ENCODE measurements around the gene PC.

PC gene

DNA sequence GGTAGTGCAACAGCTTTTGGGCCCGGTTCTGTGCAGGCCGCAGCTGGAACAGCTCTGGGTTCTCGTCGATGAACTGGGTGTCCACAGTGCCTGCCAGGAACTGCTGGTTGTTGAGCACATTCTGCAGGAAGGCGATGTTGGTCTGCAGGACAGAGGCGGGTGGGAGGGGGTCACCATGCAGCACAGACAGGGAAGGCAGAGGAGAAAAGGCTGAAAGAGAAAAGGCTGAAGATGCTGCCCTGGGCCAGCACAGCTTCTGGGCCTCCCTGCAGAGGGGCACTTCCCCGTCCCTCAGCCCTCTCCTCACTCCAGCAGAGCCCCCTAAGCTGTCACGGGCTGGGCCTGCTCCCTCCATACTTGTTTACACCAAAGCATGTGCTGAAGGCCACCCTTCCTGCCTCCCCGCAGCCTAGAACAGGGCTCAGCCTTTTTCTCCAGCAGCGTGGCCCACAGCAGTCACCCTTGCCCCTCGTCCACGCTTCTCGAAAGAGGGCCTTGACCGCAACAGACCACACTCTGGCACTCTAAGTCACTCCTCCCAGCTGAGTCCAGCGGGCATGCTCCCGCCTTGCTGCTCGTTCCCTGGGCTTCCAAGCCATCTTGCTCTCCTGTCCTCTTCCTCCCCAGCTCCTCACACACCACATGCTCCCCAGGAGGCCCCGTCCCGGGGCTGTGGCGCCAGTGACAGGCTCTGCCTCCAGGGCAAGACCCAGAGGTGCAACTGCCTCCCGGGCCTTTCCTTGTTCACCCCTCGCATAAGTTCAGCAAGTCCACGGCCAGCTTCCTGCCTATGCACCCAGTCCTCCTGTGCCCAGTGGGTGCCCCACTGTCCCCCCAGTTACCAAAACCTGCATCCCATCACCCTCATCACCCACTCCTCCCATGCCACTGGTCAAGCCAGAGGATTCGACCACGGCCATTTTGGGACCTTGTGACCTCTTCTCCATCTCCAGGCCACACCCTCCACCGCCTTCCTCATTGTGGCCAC is 104.6 kb downstream of the PC start:
- no peak for DNase-seq

DNA sequence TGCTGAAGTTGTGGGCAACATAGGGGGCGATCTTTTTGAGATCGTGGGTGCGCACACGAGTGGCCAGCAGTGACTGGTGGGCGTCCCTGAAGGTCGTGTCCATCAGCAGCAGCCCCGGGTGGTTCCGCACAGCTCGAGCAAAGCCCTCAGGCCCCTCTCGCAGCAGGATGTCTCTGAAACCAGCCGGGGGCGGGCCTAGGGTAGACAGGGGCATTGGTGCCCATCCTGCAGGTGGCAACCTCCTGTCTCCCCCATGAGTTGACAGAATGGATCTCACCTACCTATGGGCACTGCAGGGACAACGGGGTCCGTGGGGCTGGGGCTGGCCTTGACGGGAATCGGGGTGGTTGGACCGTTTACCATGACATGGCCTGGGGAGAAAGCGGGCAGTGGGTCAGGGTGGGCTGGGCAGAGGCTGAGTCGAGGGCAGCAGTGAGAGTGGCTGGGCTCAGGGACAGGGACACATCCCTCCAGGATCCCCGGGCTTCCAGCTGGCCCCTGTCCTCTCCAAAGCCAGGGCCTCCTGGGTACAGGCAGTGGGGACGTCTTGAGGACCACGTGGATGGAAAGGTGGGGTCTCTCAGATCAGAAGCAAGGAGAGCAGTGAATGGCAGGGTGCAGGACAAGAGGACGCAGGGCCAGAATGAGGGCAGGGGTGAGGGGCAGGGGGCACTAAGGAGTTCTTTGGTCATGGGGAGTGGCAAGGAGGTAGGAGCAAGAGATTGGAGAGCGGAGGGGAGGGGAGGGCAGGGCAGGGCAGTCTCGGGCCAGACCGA is 105.5 kb downstream of the PC start:
- no peak for DNase-seq

DNA sequence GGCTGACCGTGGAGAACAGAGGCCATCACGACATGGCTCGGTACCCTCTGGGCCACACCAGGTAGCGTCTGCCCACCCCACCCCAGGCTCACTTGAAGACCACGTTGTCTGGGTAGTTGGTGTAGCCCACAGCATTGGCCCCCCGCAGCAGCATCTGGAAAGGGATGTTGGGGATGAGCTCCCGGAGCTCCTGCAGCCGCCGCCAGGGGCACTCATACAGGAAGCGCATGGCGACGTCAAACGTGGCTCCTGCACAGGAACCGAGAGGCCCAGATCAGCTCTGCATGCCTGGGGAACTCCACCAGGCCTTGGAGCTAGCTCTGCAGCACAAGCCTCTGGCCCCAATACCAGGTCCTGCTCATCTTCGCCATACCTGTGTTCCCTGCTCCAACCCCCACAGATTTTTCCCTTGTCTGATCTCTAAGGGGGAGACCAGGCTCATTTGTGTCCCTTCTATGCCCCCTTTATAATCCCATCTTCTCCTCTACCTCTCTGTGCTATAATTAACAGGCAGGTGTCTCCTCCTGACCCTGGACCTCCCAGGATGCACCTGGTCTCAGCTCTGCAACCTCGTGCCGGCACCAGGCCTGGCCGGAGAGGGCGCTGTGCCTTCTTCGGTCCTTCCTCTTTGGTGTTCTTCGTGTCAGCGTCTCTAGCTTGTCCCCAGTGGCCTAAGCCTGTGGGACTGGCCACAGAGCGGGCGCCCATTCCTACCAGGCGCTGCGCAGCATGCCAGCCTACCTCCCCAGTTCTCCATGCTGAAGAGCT is 106.3 kb downstream of the PC start:
- DNase-seq = no peak

DNA sequence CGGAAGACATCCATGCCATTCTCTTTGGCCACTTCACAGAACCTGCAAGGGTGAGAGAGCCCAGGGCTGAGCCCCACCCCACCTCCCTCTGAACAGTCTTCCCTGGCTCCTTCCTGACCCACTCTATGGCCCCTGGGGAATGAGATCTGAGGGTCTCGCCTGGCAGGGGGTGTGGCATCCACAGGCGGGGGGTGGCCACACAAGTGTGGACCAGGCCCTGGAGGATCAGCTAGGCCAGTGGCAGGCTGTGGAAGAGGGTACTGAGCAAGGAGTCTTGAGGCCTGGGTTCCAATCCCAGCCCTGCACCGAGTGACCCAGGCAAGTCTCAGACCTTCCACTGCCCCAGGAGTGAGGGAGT is 107.0 kb downstream of the PC start:
- DNase-seq = no peak

DNA sequence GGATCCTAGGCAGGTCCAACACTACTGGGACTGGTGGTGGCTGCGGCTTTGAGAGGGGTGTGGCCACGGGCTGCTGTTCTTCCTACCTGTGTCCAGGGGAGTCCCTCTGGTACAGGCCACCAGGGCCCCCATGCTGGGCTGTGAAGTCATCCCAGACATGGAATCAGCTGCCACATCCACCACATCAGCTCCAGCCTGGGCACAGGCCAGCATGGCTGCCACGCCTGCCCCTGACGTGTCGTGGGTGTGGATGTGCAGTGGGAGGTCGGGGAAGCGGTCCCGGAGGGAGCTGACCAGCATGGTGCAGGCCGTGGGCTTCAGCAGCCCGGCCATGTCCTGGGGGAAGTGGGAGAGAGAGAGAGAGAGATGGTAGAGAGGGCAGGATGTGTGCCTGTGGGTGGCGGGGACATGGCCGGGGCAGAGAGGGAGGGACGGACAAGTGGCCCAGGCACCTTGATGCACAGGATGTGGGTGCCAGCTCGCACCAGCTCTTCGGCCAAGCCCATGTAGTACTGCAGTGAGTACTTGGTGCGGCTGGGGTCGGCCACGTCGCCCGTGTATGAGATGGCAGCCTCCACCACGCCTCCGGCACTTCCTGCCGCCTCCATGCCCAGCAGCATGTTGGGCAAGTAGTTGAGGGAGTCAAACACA is 107.5 kb downstream of the PC start:
- no peak for DNase-seq

DNA sequence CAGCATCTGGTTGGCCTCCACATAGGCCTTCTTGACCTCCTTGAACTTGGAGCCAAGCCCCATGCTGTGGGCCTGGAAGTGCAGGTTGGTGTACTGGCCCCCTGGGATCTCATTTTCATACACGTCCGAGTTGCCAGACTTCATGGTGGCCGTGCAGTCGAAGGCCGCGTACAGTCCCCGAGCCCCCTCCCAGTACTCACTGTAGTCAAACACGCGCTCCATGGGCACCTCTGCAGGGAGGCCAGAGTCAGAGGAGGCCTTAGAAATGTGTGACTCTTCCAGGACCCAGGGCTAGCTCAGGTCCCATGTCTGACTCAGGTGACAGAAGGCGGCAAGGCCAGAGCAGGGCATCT is 108.0 kb downstream of the PC start:
- no peak for DNase-seq

DNA sequence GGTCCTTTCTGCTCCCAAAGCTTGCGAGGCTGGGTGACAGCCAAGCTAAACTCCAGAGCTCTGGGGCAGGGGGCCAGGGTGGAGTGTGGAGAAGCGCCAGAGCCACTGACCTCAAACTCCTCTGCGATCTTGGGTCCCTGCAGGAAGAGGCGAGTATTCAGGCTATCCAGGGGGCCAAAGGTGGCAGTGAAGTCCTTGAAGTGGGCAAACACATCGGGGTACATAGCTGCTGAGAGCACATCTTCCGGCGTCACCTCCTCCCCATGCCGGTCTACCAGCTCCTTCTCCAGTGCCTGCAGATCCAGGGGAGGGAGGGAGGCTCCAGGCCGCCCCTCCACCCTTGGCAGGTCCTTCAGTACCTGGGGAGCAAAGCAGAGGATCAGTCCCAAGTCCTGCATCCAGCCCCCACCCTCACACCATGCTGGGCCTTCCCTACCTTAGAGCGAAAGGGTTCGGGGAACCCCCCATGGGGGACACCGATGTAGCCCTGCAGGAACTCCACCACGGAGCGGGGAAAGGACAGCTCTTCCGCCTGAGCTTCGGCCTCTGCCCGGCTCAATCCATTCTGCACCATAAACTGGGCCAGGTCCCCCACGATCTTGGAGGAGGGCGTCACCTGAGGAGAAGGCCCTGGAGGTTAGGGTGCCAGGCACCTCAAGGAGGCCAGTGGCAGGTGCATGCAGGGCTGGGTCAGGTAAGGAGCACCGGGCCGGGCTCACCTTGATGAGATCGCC is 108.5 kb downstream of the PC start:
- no peak for DNase-seq

DNA sequence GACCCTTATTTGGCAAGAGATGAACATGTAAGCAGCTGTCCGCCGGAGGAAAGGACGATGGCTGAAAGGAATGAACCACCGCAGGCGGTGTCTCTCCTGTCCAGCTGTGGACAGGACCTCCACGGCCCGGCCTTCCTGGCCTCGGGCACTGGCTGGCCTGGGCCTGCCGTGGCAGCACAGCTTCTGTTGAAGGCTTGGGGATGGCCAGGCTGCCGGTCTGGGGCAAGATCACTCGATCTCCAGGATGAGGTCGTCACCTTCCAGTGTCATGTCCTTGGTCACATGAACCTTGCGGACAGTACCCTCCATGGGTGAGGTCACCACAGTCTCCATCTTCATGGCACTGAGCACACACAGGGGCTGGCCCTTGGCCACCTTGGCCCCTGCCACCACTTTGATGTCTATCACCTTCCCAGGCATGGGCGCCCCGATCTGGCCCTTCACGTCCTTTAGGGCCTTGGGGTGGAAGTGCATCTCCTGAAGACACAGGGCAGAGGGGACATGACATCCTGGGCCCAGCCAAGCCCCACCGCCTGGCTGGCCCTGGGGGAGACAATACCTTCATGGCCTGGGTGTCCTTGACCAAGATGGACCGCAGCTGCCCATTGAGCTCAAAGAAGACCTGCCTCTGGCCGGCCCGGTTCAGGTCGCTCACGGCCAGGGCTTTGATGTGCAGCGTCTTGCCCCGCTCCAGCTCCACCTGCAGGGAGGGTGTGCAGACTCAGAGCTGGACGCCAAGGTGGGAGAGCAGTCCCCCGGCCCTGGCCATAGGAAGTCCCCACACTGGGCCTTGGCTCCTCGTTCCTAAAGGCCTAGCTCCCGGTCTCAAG is 109.3 kb downstream of the PC start:
- no peak for DNase-seq

DNA sequence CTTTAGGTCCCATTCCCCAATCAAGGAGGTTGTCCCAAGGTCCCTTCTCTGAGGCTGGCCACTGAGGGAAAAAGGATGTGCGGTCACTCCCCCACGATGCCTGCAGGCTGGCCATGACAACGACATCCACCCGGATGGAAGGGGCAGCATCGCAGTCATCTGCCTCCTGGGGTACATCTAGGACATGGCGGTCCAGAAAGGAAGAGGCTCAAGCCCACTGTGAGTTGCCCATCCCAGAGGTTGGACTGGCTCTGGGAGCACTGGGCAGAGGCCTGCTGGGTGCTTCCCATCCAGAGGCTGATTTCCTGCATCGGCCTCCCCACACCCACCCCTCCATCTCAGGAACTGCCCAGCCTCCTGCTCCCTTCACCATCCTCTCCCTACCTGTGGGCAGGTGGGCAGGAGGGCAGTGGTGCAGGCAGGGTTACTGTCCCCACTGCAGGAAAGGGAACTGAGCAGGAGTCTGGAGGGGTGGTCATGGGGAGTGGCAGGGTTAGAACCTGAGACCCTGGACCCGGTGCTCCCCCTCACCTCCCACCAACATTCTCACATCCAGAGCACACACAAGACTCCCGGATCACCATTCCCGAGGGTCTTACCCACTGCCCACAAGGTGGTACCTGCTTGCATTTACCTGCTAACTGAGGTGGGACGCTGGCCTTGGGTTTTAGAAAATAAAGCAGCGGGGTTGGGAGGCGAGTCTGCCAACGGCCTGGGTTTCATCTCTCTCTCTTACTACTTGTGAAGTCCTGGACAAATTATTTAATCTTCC is 110.5 kb downstream of the PC start:
- no peak for DNase-seq

DNA sequence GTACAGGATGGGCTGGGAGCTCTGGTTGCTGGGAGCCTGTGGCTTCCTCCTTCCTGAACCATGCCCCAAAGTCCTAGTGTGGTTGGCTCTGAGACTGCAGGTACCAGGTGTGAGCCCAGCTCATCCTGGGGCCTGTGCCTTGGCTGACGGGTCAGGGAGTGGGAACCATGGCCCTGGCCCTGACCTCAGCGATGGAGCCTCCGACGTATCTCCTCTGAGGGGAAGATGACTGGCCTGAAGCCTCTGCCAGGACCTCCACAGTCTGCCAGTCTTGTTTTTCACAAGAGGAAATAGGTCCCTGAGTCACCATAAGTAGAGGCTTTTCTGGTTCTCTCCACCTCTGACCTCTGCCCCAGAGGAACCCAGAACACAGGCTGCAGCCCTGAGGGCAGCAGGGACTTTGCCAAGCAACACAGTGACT is 111.5 kb downstream of the PC start:
- no peak for DNase-seq

DNA sequence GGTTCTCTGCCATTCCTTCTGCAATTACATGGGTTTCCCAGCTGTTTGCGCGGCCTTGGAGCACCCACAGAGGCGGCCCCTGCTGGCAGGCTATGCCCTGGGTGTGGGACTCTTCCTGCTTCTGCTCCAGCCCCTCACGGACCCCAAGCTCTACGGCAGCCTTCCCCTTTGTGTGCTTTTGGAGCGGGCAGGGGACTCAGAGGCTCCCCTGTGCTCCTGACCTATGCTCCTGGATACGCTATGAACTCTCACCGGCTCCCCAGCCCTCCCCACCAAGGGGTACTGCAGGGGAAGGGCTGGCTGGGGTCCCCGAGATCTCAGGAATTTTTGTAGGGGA is 112.3 kb downstream of the PC start:
- no peak for DNase-seq

DNA sequence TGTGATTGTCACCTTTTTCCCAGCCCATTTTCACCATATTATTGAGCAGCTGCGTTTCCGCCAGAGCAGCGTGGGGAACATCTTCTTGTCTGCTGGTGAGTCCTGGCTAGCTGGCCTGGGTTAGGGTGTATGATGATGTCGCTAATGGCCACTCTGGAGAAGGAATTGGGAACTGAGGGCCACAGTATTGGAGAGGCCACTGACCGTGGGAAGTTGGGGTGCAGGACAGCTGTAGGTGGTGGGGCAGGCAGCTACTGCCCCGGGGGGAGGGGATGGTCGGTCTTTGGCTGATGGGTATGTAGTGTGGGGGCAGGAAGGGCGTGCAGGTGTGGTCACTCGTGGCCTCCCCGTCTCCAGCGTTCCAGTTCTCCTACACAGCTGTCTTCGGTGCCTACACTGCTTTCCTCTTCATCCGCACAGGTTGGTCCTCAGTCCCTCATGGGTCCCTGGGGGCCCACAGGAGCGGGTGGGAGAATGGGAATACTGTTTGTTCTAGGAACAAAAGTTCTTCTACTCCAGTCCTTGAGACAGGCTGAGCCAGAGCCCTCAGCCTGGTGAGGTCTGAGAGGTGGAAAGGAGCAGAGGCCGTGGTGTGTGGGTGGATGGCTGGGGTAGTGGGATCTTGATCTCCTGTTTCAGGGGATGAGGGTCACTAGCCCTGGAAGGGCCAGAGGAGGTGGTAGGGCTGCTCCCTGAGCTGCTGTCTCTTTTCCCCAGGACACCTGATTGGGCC is 112.9 kb downstream of the PC start:
- DNase-seq = no peak

DNA sequence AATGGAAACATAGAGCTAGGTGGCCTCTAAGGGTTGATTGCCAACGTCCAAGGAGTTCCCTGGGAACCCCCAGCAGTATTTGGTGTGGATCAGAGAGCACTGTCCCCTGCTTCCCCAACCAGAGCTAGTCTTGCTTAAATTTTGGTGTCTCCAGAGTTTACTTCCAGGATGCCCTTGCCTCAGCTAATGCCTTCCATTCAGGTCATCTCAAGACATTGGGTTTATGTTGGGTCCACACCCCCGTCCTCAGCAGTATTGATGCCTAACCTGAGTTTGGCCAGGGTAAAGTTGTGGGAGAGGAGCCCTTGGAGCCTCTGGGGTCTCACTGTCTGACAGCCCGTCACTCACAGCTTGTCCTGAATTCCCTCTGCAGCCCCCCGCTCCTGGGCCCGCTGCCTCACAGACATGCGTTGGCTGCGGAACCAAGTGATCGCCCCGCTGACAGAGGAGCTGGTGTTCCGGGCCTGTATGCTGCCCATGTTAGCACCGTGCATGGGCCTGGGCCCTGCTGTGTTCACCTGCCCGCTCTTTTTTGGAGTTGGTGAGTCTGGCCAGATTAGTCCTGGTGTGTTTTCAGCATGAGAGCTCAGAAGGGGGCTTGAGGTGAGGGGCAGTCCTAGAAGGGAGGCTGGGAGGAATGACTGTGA is 113.6 kb downstream of the PC start:
- DNase-seq = no peak

DNA sequence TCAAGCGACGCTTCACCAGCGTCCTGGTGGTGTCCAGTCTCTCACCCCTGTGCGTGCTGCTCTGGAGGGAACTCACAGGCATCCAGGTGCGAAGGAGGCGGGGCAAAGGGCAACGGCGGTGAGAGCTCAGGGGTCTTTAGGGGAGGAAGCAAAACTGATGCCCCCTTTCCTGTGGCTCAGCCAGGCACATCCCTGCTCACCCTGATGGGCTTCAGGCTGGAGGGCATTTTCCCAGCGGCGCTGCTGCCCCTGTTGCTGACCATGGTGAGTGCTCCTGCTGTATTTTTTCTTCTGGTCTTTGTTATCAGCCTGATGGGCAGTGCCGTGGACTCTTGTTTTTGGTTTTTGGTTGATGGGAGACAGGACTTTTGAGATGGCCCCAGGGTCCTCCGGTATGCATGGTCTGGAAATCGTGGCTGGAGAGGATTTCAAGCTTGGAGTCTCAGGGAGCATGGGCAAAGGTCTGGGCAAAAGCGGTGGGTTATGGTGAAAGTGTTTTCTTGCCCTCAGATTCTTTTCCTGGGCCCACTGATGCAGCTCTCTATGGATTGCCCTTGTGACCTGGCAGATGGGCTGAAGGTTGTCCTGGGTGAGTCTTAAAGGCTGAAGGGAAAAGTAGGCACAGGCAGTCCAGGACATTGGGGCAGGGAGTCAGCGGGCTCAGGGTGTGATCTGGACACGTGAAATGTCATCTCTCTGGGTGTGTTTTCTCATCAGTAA is 114.2 kb downstream of the PC start:
- DNase-seq = no peak

DNA sequence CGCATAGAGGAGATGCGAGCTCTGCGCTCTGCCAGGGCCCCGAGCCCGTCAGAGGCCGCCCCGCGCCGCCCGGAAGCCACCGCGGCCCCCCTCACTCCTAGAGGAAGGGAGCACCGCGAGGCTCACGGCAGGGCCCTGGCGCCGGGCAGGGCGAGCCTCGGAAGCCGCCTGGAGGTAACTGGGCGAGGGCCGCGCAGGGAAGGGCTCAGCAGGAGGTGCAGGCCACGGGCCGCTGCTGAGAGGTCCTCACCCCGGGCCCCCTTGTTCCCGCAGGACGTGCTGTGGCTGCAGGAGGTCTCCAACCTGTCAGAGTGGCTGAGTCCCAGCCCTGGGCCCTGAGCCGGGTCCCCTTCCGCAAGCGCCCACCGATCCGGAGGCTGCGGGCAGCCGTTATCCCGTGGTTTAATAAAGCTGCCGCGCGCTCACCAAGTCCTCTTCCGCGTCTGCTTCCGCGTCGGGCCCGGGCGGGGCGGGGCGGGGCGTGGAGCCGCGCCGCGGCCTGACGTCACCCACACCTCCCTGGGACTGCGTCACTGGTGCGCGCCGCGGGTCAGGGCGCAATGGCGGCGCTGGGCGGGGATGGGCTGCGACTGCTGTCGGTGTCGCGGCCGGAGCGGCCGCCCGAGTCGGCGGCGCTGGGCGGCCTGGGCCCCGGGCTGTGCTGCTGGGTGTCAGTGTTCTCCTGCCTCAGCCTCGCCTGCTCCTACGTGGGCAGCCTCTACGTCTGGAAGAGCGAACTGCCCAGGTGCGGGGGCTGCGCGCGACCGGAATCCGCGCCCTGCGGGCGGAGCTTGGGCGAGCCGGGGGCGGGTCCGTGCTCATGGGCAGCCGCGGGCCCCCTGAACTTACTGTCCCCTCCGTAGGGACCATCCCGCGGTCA is 115.0 kb downstream of the PC start, which contains the start of gene RCE1:
Gene RCE1, plus strand, starts transcription at position 546 of the 880 bp plus-strand sequence. Its CDS starts 15 bp downstream, at position 561.
- DNase-seq = peak; percentile 92

DNA sequence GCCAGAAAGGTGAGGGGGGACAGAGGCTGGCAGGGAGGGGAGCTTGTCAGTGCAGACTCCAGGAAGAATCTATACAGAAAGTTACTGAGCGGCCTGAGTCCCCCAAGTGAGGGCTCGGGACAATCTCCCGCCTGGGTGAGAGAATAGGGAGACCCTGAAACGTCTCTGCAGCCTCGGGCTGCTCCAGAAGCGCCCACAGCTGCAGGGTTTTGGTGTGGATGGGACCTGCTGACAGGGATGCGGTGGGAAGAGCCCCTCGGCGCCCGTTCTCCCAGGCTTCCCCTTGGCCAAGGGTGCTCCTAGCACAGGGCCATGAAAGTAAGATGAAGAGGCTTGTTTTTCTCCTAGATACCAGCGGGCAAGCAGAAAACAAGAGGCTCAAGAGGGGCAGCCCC is 115.7 kb downstream of the PC start:
- DNase-seq = no peak

DNA sequence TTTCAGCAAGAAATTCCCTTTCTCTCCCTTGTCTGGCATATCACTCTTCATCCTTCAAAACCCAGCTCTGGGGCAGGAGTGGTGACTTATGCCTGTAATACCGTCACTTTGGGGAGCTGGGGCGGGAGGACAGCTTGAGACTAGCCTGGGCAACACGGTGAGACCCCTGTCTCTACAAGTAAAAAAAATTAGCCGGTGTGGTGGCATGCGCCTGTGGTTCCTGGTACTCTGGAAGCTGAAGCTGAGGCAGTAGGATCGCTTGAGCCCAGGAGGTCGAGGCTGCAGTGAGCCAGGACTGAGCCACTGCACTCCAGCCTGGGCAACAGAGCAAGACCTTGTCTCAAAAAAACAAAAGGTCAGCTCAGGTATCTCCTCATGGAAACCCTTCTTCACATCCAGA is 116.3 kb downstream of the PC start:
- DNase-seq = no peak

All from activated naive CD4-positive, alpha-beta T cell treated with anti-CD3 and anti-CD28 coated beads, Interleukin-2, amount 50 U/mL, for 16 hours (primary cell).